ENCODE data around the gene LZTFL1. TPM values are rescaled to one million over a fixed set of nuclear protein-coding genes. Genes with fewer than 3 reads are reported as not detected.

LZTFL1 gene
- total and polyA plus RNA-seq, 2 experiments from 2014 or later, result 6.3 to 13.9 TPM

GRCh38 chr3:45778761-45779201, 63.1 kb downstream of the LZTFL1 start:
- no peaks in the 10 kb centered on the region for H3K79me2 ChIP-seq (replicated peaks; ENCODE audit: insufficient read depth)
- no peaks in the 10 kb centered on the region for H4K20me1 ChIP-seq (replicated peaks; ENCODE audit: insufficient read depth)
- H3K4me3 ChIP-seq, result no peak overlapping the region
- ATAC-seq, result peak; percentile 20; the same call in 2 of the 3 replicates
- H3K36me3 ChIP-seq (ENCODE audit: insufficient read depth), result no peaks in the 10 kb centered on the region
- DNase-seq (ENCODE audit: low spot score), result no peak
- H3K27ac ChIP-seq (ENCODE audit: low read depth), result no peak overlapping the region
- no peaks in the 10 kb centered on the region for H3F3A ChIP-seq (replicated peaks; ENCODE audit: low read depth)
- H3K9me3 Mint-ChIP-seq, result no peaks in the 10 kb centered on the region
- H2AFZ ChIP-seq, result no peak overlapping the region
- 0 out of 2 replicates have a peak, but pooled peaks cover 17% of the 10 kb centered on the region for H3K9me2 ChIP-seq (ENCODE audit: insufficient read depth)
- H3K4me1 ChIP-seq (ENCODE audit: insufficient read depth), result peaks cover 6% of the 10 kb centered on the region
- peaks cover 12% of the 10 kb centered on the region for H3K4me1 Mint-ChIP-seq
- H3K27me3 ChIP-seq (ENCODE audit: insufficient read depth), result no peaks in the 10 kb centered on the region
- H3K27me3 Mint-ChIP-seq (ENCODE audit: insufficient read depth, low read depth, poor library complexity), result peaks cover 3% of the 10 kb centered on the region
- TF ChIP-seq REST (IDR thresholded peaks at IDR 0.05; ENCODE audit: unreplicated experiment) (no peak), ETS1 (IDR thresholded peaks at IDR 0.05) (no peak), CTCF (conservative IDR thresholded peaks at IDR 0.05; ENCODE audit: low read depth in 2 of 2) (no peak), EZH2phosphoT487 (IDR thresholded peaks at IDR 0.05; ENCODE audit: unreplicated experiment) (no peak), POLR2AphosphoS5 (IDR thresholded peaks at IDR 0.05; ENCODE audit: low read depth) (no peak), EZH2 (IDR thresholded peaks at IDR 0.05; ENCODE audit: low read depth, unreplicated experiment) (no peak), ZNF331 (CRISPR knock-in tag; IDR thresholded peaks at IDR 0.05; ENCODE audit: low read depth) (no peak), JUNB (IDR thresholded peaks at IDR 0.05; ENCODE audit: unreplicated experiment) (no peak), CREB1 (CRISPR knock-in tag; IDR thresholded peaks at IDR 0.05; ENCODE audit: low read depth) (no peak), ZNF462 (CRISPR knock-in tag; IDR thresholded peaks at IDR 0.05) (no peak)
- no peaks in the 10 kb centered on the region for H3K36me3 Mint-ChIP-seq (ENCODE audit: low read depth)
- H3K4me2 ChIP-seq, result no peak overlapping the region
- H3K4me3 Mint-ChIP-seq, result no peak overlapping the region
- no peak overlapping the region for H3K27ac Mint-ChIP-seq

Measured in GM23338 (cell line).